Fibroblast of the conjunctiva (primary cell): ENCODE results near the gene PDLIM1.
"Not testable (repeated sequence)": the region's sequence is repeated elsewhere in the genome, so short reads cannot be mapped to it uniquely, and the experiment has no call there.

Experiments used
- DNase-seq: peaks from one replicate; pipeline ENCODE4 v3.0.0-alpha.2; 2010; ENCODE audit warnings: low read depth

The PDLIM1 gene

DNA sequence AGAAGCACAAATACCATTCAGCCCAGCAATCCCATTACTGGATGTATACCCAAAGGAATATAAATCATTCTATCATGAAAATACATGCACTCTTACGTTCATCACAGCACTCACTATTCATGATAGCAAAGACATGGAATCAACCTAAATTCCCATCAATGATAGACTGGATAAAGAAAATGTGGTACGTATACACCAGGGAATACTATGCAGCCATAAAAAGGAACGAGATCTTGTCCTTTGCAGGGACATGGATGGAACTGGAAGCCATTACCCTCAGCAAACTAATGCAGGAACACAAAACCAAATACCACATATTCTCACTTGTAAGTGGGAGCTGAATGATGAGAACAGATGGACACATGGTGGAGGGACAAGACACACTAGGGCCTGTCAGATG lies 50.7 kb downstream of the PDLIM1 start:
- DNase-seq, result not testable (repeated sequence)

DNA sequence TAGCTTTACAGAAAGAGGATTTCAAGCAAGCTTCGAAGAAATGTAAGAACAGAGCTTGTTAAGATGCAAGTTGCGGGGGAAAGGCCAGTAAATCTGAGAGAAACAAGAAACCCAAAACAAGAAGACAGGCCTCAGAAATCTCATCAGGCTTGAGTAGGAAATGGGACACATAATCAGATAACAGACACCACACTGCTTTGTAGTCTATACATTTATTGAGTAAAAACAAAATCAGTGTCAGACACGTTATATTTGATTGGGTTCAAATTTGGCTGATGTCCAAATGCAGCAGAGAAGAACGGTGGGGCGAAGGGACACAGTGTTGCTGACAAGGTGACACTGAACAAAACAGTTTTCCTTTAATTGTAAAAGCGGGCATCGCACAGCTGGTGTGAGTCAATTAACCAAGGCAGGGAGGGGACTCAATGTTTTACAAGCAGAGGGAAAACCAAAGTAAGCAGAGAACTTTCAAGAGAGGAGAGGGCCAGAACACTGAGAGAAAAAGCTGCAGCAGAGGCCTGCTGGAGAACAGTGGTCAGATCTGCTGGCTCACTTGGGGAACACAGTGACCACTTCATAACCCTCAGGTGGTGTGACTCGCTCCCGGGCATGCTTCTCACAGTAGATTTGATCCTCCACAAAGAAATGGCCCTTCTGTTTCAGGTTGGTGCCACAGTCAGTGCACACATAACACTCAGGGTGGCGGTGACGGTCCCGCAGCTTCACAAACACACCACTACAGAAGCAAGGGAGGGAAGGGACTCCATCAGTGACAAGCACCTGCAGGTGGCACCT lies 53.2 kb downstream of the PDLIM1 start:
- DNase-seq, result no peak

DNA sequence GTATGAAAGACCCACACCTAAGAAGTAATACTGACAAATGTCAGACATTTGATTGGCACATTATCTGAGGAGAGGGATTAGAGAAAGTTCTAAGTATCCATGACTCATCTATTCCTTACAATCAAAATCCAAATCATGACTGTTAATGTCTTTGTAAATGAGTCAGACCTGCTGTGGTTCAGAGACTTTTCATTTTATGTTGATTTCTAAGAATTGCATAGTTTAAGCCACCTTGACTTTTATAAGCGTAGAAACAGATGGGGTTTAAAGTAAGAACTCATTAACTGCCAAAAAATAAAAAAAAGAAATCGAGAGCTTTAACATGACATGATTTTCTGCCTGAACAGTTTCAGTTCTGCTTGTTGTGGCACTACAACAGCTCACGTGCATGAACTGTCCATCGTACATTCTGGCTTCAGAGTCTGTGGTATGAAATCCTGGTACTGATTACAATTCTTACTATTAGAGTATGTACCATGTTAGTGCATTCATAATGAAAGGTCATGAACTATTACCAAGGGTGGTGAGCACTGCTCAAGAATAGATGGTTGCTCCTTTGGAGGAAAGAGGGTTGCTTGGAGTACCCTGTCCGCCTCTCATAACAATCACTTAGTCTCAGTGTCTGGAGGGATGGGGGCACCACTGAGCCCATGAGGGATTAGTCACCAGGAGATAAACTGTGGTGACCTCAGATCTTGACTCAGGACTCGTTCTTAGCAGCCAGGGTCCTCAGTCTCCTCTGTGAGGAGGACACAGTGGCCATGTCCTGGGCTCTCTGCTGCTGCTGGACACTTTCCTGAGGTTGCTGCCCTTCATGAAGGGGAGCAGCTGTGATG lies 54.5 kb downstream of the PDLIM1 start:
- no peak for DNase-seq

DNA sequence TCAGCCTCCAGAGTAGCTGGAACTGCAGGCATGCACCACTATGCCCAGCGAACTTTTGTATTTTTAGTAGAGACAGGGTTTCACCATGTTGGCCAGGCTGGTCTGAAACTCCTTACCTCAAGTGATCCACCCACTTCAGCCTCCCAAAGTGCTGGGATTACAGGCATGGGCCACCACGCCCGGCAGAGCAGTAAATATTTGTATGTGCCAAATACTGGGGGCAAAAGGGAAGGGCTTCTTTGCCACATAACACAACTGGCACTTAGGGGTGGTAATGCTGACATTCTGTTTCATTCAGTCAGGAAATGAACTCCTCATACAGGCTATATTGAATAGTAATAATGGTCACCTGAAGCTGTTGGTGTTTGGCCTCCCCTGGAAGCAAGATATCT lies 55.1 kb downstream of the PDLIM1 start:
- no peak for DNase-seq

DNA sequence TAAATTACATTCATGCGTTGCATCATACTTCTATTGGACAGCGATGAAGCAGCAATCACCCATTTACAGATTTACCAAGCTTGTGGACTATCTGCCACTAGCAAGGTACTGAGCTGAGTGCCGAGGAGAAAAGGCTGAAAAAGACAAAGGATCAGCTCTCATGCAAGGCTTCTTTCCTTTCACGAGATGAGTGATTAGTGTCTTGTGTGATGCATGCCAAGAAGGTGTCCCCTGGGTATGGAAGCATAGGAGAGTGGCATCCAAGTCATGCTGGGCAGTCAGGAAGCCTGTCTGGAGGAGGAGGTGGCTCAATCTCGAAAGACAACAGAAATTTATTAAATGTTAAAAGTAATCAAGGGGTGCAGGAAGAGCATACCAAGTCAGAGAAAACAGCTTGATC lies 55.9 kb downstream of the PDLIM1 start:
- DNase-seq, result no peak

DNA sequence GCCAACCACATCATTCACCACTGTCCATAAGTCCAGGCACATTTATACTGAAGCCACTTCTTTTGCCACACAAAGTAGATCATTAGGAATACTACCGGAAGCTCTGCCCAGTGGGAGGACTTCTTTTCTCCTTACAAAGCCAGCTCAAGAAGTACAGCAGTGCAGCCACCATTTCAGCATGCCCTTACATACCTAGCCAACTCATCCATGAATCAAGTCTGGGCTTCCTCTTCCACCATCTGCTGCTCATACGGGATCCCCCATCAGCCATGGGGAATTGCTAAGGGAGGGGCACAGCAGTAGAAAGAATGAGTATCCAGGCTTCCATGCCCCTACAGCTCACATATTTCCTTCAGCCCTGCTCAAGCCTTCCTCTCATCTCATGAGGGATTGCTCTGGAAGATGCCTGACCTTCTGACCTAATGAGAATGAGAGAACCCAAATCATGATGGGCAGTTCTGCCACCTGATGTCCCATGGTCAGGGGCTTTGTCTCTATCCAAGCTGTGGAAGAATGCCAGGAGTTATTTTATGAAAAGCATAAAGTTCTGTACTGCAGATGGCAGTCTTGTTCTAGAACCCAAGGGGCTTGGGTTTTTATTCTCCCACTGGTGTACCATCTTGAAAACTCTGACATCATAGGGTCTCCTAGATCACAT lies 57.3 kb downstream of the PDLIM1 start:
- no peak for DNase-seq

DNA sequence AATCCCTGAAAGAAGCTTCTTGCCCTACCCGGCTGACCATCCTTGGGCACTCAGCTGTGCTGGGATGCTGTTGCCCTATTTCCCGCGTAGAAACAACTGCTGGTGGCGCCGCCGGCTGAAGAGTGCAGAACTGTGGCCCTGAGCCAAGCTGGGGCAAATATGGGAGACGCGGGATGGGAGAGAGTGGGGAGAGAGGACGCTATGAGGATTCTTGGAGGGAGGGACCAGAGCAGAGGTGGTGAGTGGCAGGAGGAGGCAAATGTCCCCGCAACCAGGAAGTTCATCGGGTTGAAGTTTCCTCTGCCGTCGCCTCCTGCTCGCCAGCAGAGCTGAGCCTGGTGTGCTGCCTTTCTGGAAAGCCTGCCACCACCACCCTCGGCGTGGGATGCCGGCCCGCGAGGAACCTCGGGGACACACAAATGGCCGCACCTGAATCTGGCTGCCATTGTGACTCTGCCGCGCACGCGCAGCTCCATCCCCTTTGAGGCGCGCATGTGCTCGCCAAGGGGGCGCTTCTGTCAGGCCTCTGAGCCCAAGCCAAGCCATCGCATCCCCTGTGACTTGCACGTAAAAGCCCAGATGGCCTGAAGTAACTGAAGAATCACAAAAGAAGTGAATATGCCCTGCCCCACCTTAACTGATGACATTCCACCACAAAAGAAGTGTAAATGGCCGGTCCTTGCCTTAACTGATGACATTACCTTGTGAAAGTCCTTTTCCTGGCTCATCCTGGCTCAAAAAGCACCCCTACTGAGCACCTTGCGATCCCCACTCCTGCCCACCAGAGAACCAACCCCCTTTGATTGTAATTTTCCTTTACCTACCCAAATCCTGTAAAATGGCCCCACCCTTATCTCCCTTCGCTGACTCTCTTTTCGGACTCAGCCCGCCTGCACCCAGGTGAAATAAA lies 59.9 kb downstream of the PDLIM1 start:
- DNase-seq, result not testable (repeated sequence)

DNA sequence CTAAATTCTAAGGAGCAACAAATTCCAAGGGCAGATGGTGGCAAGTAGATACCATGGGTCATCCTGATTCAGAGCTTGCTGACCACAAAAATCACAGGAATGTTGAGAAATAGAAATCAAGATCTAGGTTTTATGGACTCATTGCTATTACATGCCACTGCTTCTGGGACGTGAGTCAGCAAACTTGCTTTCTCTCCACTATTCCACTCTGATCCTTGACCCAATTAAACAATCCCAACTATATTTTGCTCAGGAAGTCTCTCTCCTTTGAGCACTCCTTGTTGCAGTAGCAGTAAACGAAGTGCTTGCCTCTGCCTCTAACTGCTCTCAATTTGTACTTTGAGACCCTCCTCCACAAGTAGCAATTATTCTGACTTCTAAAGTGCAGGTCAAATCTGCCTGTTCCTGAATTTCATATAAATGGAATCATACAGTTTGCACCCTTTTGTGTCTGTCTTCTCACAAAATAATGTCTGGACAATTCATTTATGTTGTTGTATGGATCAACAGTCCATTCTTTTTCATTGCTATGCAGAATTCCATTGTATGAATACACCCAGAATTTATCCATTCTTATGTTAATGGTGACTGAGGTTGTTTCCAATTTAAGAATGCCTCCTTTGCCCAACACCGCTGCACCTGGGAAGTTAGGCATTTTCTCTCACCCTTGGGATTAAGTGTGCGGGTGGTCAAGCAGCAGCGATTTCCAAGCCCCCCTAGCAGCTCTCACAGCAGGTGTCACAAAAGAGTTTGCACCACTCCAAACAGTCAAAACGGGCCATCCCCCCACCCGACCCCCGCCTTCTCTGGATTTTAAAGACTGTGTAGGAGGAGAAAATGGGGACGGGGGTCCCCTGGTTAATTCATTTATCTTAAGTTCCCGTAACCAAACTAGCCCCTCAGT lies 60.8 kb downstream of the PDLIM1 start:
- DNase-seq, result peak; percentile 79

DNA sequence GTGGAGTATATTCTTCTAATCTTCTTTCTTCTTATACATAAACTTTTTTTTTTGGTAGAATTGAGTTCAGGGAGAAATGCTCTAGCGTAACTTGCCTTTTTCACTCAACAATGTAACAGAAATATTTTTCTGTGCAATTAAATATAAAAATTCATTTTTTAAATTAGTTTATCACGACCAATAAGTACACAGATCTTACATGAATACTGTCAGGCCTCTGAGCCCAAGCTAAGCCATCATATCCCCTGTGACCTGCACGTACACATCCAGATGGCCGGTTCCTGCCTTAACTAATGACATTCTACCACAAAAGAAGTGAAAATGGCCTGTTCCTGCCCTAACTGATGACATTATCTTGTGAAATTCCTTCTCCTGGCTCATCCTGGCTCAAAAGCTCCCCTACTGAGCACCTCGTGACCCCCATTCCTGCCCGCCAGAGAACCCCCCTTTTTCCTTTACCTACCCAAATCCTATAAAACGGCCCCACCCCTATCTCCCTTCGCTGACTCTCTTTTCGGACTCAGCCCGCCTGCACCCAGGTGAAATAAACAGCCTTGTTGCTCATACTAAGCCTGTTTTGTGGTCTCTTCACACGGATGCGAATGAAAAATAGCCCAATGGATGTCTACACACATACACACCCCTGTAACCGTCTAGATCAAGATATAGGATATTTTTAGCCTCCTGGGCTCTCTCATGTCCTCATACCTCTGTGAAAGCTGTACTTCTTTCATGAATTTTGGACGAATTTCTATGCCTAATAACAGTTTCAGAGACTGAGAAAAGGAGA lies 61.7 kb downstream of the PDLIM1 start:
- DNase-seq, result not testable (repeated sequence)

DNA sequence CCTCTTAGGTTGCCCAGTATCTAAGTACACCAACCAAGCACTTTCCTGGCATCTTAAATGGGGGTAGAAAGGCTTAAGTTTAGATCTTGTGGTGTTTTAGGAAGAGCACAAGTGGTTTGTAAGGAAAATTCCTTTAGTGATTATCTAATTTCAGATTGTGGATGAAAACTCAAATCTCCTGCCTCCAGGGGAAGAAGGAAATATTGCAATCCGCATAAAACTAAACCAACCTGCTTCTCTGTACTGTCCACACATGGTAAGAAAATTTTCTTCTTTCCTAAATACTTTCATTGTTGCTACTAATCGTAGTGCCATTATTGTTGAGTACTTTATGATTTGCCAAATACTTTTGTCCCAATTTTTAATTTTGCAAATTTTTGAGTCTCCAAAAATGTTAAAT lies 65.7 kb downstream of the PDLIM1 start:
- no peak for DNase-seq

DNA sequence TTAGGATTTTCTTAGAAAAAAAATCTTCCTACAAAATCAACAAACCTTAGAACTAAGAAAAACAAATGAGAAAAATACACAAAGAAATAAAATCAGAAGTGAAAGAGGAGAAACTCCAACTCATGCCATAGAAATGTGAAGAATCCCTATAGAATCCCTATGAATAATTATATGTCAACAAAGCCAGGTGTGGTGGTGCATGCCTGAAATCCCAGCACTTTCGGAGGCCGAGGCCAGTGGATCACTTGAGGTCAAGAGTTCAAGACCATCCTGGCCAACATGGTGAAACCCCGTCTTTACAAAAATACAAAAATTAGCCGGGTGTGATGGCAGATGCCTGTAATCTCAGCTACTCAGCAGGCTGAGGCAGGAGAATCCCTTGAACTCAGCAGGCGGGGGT lies 69.7 kb downstream of the PDLIM1 start:
- no peak for DNase-seq

DNA sequence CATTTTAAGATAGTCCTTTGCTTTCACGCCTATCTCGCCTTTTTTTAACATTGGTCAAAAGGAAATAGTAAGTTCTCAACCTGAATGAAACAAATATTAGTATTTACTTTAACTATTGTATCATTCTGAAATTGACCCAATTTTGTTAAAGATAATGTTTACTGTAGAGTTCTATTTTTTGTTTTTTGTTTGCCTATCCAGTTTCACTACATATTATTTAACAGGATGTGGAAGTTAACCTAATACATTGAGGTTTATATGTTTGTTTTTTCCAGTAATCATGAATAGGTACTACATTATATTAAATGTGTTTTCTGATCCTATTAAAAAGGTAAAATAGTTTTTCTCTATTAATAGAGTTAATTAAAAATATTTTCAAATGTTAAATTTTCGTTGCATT lies 70.3 kb downstream of the PDLIM1 start:
- DNase-seq, result no peak

DNA sequence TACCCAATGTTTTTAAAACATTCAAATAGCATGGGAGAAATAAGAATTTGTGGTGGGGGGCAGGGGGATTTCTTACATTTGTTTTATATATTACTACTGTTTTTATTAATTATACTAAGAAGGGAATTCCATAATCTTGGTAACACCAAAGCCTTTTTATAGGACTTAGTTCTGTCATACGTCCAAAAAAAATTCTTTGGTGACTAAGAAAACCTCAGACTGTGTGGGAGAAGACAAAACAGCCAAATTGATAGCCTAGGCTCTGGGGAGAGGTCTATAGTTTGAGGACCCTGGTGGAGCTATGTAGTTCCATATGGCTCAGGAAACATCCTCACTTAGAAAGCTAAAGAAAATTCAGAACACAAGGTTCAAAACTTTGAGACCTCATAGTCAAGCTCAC lies 73.3 kb downstream of the PDLIM1 start:
- DNase-seq, result no peak

DNA sequence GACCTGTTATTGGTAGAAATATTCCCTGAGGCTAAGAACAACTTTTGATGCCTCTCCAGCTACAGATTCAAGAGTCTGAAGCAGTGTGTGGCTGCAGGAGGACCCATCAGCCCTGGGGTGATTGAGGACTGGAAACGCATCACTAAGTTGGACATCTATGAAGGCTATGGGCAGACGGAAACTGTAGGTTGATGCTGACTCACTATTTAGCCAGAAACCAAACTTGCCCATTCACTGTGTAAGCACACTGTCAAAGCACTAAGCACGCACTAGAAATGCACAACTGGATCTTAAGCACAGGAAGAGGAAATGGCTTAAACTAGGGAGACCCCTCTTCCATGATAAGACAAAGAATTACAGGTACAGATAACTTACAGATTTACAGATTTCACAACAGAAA lies 76.0 kb downstream of the PDLIM1 start:
- no peak for DNase-seq

DNA sequence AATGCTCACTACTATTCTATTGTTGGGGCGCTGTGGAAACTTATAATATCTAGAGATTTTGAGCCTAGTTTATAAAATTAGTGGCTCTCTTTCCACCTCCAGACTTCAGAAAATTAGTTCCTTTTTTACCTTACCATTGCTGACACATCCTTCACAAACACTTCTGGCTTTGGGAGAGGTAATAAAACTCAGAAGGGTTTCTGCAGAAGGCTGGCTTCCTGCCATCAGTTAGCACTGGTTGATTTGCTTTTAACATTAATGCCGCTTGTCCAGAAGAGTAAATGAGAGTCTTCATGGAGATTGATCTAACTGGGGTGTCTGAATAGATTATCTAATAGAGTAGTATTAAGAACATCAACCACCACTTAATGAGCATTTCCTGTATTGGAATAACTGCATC lies 76.4 kb downstream of the PDLIM1 start:
- DNase-seq, result no peak

DNA sequence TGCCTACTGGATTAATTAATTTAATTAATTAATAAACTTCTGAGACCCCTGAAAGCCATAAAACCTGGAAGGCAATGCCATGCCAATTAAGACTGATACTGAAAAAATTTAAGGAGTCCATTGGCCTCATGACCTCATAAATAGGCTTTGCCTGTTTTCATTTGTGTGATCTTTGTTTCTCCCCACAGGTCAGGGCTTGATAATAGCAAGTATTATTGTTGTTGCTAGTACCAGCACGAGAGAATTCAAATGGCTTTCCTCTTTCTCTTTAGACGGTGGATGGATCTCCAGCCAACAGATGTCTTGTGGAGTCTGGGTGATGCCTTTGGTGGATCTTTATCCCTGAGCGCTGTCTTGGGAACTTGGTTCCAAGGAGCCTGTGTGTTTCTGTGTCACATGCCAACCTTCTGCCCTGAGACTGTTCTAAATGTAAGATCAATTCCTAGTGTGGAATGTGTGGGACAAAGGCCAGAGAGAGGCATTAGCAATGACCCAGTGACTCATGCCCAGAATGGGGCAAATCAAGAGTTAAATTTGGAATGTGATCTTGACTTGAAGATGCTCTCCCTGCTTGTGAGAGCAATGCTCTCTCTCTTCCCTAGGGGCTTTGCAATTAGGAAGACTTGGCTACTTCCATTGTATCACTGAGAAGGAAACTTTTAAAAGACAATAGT lies 79.1 kb downstream of the PDLIM1 start:
- no peak for DNase-seq

DNA sequence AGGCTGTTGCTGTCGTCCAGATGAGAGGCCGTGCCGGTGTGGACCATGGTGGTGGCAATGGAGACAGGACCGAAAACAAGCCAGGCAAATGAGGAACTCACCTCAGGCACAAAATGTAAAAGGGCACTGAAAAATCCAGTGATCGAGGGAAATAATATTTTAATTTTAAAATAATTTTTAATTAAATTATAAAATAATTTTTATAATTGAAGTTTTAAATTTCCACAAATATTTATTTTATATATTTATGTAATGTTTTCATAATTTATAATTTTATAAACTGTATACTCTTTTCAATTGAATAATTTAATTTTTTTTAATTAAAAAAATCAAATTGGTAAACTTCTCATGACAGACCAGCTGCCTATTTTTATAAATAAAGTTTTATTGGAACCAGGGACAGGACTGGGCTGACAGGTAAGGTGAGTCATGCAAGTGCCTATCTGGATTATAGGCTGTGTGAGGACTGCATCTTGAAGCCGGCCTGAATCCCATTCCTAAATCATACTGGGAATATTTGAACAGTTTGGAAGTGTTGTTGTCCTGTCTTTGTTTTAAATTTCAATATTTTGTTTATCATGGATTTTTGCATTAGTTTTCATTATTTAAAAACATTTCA lies 81.2 kb downstream of the PDLIM1 start:
- no peak for DNase-seq

DNA sequence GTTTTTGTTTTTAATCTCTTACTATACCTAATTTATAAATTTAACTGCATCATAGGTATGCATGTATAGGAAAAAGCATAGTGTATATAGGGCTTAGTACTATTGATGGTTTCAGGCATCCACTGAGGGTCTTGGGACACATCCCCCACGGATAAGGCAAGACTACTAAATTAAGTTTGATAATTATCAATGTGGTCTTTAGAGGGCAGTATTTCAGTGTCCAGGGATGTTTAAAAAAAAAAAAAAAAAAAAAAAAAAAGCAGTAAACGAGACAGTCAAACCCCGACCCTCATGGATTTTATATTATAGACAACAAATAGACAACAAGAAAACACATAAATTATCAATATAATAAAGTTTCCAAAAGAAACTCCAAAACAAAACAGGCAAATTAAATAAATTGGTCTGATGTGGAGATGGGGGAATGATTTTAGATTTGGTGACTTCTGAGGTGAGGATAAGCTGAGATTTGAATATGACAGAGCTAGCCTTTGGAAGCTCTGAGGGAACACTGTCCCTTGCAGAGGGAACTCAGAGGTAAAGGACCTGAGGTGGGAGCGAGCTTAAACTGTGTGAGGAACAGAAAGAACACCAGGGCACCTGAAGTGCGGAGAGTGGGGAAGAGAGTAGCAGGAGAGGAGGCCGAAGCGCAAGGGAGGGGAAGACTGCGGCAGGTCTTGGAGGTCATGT lies 82.0 kb downstream of the PDLIM1 start:
- no peak for DNase-seq
